ENCODE measurements around the gene EPHB2. TPM values are rescaled to one million over a fixed set of nuclear protein-coding genes. Genes with fewer than 3 reads are reported as not detected.

EPHB2 gene
- total and polyA plus RNA-seq, 8 donors = 0.13 to 88.1 (median 2.6) TPM; not detected in 1

DNA sequence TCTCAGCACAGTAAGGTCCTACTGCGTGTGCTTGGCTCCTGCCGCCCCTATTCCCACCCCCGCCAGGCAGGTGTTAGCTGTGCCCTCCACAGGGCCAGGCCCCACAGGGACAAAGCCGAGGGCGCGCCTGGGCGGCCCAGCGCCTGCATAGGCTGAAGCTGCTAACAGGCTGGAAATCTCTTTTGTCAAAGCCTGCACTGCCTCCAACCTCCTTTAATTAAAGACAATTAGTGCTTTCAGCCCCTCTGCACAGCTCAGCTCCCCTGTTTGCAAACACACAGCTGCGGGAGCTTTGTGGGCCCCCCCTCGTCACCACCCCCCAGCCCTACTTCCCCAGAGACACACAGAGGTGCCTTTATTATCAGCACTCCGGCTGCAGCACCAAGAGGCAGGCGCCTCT lies 95.9 kb downstream of the EPHB2 start:
- no peak overlapping the region for H3K27ac ChIP-seq
- H3K27me3 ChIP-seq = peaks cover 0 to 14% (median 0%) of the 10 kb centered on the region in 3 donors
- TF ChIP-seq, protein P1, sequence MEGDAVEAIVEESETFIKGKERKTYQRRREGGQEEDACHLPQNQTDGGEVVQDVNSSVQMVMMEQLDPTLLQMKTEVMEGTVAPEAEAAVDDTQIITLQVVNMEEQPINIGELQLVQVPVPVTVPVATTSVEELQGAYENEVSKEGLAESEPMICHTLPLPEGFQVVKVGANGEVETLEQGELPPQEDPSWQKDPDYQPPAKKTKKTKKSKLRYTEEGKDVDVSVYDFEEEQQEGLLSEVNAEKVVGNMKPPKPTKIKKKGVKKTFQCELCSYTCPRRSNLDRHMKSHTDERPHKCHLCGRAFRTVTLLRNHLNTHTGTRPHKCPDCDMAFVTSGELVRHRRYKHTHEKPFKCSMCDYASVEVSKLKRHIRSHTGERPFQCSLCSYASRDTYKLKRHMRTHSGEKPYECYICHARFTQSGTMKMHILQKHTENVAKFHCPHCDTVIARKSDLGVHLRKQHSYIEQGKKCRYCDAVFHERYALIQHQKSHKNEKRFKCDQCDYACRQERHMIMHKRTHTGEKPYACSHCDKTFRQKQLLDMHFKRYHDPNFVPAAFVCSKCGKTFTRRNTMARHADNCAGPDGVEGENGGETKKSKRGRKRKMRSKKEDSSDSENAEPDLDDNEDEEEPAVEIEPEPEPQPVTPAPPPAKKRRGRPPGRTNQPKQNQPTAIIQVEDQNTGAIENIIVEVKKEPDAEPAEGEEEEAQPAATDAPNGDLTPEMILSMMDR (IDR thresholded peaks at IDR 0.05) = no peak
- TF ChIP-seq POLR2A (IDR thresholded peaks at IDR 0.05) (no peak), EP300 (IDR thresholded peaks at IDR 0.05) (no peak), POLR2AphosphoS5 (IDR thresholded peaks at IDR 0.05) (no peak)
- intact Hi-C loops (cut with DNase I; ENCODE audit: low total_unique reads) = no loop called here
- H3K4me1 ChIP-seq = peaks cover 0 to 14% (median 11%) of the 10 kb centered on the region in 4 donors
- H3K9me3 ChIP-seq = no peaks in the 10 kb centered on the region
- no peaks in the 10 kb centered on the region for H3K36me3 ChIP-seq
- H3K4me3 ChIP-seq = no peak overlapping the region
- WGBS, 5 donors = 74 to 84% (median 77%) methylated on average over 11 to 12 of the region's 12 CpGs
- DNase-seq = peak in 1 of 2 donors; percentile 38

DNA sequence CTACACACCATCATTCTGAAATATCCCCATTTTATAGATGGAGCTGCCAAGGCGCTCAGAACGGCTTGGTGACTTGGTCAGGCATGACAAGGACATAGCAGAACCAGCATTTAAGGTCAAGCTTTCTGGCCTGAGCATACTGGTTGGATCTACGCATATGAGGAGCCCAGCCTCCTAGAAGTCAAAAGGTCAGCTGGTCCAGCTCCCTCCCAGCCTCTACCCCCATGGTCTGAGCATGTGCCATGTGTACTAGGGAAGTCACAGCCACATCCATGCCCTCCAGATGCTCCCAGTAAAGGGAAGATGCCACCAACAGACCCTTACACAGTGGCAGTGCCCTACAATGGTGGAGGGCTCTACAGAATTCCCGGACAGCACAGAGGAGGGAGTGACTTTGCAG lies 96.7 kb downstream of the EPHB2 start:
- intact Hi-C loops (cut with DNase I; ENCODE audit: low total_unique reads) = no loop called here
- no peak overlapping the region for H3K4me3 ChIP-seq
- WGBS, 5 donors = 88 to 92% (median 90%) methylated on average over 3 to 4 of the region's 4 CpGs
- no peak for DNase-seq
- H3K9me3 ChIP-seq = no peaks in the 10 kb centered on the region
- no peaks in the 10 kb centered on the region for H3K36me3 ChIP-seq
- no peak overlapping the region for H3K27ac ChIP-seq
- H3K27me3 ChIP-seq = peaks cover 0 to 7% (median 0%) of the 10 kb centered on the region in 3 donors
- TF ChIP-seq POLR2AphosphoS5 (IDR thresholded peaks at IDR 0.05) (no peak), EP300 (IDR thresholded peaks at IDR 0.05) (no peak), POLR2A (IDR thresholded peaks at IDR 0.05) (no peak)
- TF ChIP-seq, protein P1 (IDR thresholded peaks at IDR 0.05) = no peak
- peaks cover 0 to 14% (median 11%) of the 10 kb centered on the region in 4 donors for H3K4me1 ChIP-seq

GRCh38 chr1:22808186-22808675 lies 97.6 kb downstream of the EPHB2 start:
- H3K27me3 ChIP-seq = no peaks in the 10 kb centered on the region
- 56 to 85% (median 67%) methylated on average over 6 of the region's 6 CpGs for WGBS, 5 donors
- H3K36me3 ChIP-seq = no peaks in the 10 kb centered on the region
- H3K27ac ChIP-seq = peak overlapping the region in 2 of 5 donors; percentile 28 to 49
- intact Hi-C loops (cut with DNase I; ENCODE audit: low total_unique reads) = no loop called here
- H3K4me1 ChIP-seq = peaks cover 0 to 14% (median 11%) of the 10 kb centered on the region in 4 donors
- no peak for DNase-seq
- TF ChIP-seq, protein P1 (IDR thresholded peaks at IDR 0.05) = no peak
- TF ChIP-seq POLR2A (IDR thresholded peaks at IDR 0.05) (no peak), POLR2AphosphoS5 (IDR thresholded peaks at IDR 0.05) (no peak), EP300 (IDR thresholded peaks at IDR 0.05) (no peak)
- no peaks in the 10 kb centered on the region for H3K9me3 ChIP-seq
- no peak overlapping the region for H3K4me3 ChIP-seq

- TF ChIP-seq POLR2AphosphoS5 (IDR thresholded peaks at IDR 0.05) = no peak
- intact Hi-C loops (cut with DNase I; ENCODE audit: low total_unique reads) = no loop called here
- DNase-seq = peak in 1 of 2 donors; percentile 75
- H3K9me3 ChIP-seq = no peaks in the 10 kb centered on the region
- H3K4me1 ChIP-seq = peaks cover 0 to 14% (median 11%) of the 10 kb centered on the region in 4 donors
- 60 to 75% (median 68%) methylated on average over 12 to 15 of the region's 15 CpGs for WGBS, 5 donors
- H3K27ac ChIP-seq = peak overlapping the region in 3 of 5 donors; percentile 20 to 49 (median 28)
- no peak overlapping the region for H3K4me3 ChIP-seq
- H3K27me3 ChIP-seq = no peaks in the 10 kb centered on the region
- H3K36me3 ChIP-seq = no peaks in the 10 kb centered on the region
These were observed 98.2 kb downstream of the EPHB2 start for GRCh38 chr1:22808676-22809483.
